Endothelial cell (in vitro differentiated cells): ENCODE data around the gene CCNB2. TPM values are rescaled to one million over a fixed set of nuclear protein-coding genes. Genes with fewer than 3 reads are reported as not detected.

ENCODE experiments used
- DNase-seq: peaks from one replicate; pipeline ENCODE4 v3.0.0; 2021; ENCODE audit warnings: low spot score
- H3K27ac Mint-ChIP-seq: one replicate; pipeline ENCODE4 v1.8.0; 2021; ENCODE audit warnings: mixed read lengths, inconsistent platforms; ENCODE audit not compliant: unreplicated experiment
- H3K27me3 Mint-ChIP-seq: one replicate; pipeline ENCODE4 v1.8.0; 2021; ENCODE audit warnings: mild to moderate bottlenecking, moderate library complexity, mixed read lengths, inconsistent platforms; ENCODE audit not compliant: unreplicated experiment
- H3K36me3 Mint-ChIP-seq: one replicate; pipeline ENCODE4 v1.8.0; 2021; ENCODE audit warnings: mild to moderate bottlenecking, low read depth, mixed read lengths, inconsistent platforms; ENCODE audit not compliant: unreplicated experiment
- H3K4me1 Mint-ChIP-seq: one replicate; pipeline ENCODE4 v1.8.0; 2021; ENCODE audit warnings: mild to moderate bottlenecking, mixed read lengths, inconsistent platforms; ENCODE audit not compliant: unreplicated experiment
- H3K4me3 Mint-ChIP-seq: one replicate; pipeline ENCODE4 v1.8.0; 2021; ENCODE audit warnings: mild to moderate bottlenecking, mixed read lengths, inconsistent platforms; ENCODE audit not compliant: unreplicated experiment
- H3K9me3 Mint-ChIP-seq: one replicate; pipeline ENCODE4 v1.8.0; 2021; ENCODE audit warnings: mixed read lengths, inconsistent platforms; ENCODE audit not compliant: unreplicated experiment
- total RNA-seq: library from RNA; stranded (reverse); fragmentation: NEBNext Ultra II Directional; extraction: Animal tissue kit (Norgen Biotek cat#: 25700); gene quantifications from one replicate; pipeline ENCODE4 v1.2.1, GENCODE V29; 2021; ENCODE audit not compliant: unreplicated experiment
- TF ChIP-seq, protein P1 (sequence below): fragments of 200-600 bp; sonication (generic); IDR thresholded peaks from one replicate; pipeline ENCODE4 v1.5.0; 2021; ENCODE audit warnings: antibody characterized with exemption; ENCODE audit not compliant: unreplicated experiment

CCNB2 gene
- total RNA-seq, 1 donor from 2014 or later: 16.5 TPM

DNA sequence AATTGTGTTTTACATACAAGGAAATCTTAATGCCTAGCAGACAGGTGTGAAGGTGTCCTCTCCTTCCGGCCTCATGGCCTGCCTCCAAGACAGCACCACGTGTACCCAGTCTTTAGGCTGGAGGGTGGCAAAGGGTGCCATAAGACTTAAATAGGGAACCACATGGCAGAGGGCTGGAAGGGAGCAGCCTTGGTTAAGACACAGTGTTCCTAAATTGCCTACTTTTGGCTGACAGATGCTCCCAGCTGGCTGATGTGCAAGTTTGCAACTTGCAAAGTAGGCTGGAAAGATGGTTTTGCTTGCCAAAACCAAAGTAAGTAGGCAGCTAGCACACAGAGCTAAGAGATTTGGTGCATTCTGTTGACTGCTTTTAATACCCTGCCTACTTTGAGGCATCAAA, 45.2 kb downstream of the CCNB2 start:
- Mint-ChIP-seq H3K27me3 (peaks cover 1% of the 10 kb centered on the region), H3K36me3 (peaks cover 58% of the 10 kb centered on the region), H3K4me1 (peaks cover 9% of the 10 kb centered on the region), H3K27ac (no peak overlapping the region), H3K9me3 (no peaks in the 10 kb centered on the region), H3K4me3 (no peak overlapping the region)
- TF ChIP-seq, protein P1, sequence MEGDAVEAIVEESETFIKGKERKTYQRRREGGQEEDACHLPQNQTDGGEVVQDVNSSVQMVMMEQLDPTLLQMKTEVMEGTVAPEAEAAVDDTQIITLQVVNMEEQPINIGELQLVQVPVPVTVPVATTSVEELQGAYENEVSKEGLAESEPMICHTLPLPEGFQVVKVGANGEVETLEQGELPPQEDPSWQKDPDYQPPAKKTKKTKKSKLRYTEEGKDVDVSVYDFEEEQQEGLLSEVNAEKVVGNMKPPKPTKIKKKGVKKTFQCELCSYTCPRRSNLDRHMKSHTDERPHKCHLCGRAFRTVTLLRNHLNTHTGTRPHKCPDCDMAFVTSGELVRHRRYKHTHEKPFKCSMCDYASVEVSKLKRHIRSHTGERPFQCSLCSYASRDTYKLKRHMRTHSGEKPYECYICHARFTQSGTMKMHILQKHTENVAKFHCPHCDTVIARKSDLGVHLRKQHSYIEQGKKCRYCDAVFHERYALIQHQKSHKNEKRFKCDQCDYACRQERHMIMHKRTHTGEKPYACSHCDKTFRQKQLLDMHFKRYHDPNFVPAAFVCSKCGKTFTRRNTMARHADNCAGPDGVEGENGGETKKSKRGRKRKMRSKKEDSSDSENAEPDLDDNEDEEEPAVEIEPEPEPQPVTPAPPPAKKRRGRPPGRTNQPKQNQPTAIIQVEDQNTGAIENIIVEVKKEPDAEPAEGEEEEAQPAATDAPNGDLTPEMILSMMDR: no peak
- DNase-seq: no peak

DNA sequence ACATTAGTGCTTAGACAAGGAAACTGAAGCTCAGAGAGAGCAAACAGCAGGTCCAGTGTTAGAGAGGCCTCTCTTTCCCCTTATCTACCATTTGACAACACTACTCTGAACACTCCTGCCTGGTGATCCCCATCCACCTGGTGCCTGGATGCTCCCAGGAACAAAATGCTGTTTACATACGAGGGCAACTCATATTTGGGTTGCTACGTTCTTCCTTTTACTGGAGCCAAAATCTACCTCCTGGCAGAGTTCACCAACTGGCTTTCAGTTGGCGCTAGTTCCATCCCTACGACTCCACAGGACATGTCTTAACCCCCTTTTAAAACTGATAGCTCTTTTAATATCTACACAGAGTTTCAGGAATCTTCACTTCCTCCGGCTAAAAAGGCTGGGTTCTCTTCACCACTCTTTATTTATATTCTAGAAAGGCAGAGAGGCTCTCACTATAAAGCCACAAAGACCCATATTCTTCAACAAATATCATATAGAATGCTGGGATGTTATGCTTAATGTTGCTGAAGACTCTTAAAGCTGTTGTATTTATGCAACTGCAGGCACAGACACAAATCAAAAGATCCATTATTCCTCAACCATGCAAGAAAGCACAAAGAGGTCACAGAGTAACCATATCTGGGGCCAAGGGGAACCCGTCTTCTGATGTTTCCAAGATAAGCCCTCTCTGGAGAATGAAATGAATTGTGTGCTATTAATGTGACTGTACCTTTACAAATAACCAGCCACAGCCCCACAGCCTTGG, 47.9 kb downstream of the CCNB2 start:
- Mint-ChIP-seq H3K4me3 (peak overlapping the region; percentile 65), H3K4me1 (peaks cover 9% of the 10 kb centered on the region), H3K9me3 (no peaks in the 10 kb centered on the region), H3K27me3 (no peaks in the 10 kb centered on the region), H3K27ac (peak overlapping the region; percentile 40), H3K36me3 (peaks cover 57% of the 10 kb centered on the region)
- TF ChIP-seq, protein P1: no peak
- DNase-seq: no peak

DNA sequence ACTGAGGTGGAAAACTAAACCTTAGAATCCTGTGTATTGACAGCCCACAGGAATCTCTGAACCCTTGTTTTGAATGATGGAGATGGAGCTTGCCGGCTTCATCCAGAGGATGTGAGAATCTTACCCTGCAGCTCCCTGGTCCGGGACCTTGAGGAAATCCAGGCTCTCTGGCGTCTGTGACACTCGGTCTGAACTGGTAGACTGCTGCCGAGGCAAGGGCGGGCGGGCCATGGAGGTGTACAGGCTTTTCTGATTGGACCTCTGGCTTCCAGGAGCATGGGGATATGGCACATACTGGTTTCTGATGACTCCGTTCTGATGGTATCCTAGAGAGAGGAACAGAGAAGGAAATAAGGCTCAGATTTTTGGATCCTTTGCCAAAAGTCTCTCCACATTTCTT, 48.5 kb downstream of the CCNB2 start:
- H3K27ac Mint-ChIP-seq: no peak overlapping the region
- DNase-seq: no peak
- peaks cover 7% of the 10 kb centered on the region for H3K4me1 Mint-ChIP-seq
- H3K27me3 Mint-ChIP-seq: no peaks in the 10 kb centered on the region
- peaks cover 55% of the 10 kb centered on the region for H3K36me3 Mint-ChIP-seq
- TF ChIP-seq, protein P1: no peak
- H3K9me3 Mint-ChIP-seq: no peaks in the 10 kb centered on the region
- H3K4me3 Mint-ChIP-seq: peak overlapping the region; percentile 42

DNA sequence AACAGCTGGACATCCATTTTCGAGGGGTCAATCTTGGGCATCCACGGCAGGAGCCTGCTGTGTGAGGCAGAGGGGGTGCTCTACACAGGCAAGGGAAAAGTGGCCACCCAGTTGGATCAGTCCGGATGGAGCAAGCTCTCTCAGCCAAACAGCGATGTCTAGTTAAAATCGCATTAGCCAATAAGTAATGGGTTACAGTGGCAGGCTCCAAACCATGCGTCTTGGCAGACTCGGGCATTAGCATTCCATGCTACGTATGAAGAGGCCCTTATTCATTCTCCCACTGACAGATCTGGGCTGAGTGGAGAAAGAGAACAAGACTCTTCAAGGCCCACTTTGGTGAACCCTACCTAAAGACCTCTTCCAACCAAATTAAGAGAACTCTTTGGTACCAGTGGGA, 49.3 kb downstream of the CCNB2 start:
- peaks cover 56% of the 10 kb centered on the region for H3K36me3 Mint-ChIP-seq
- H3K4me1 Mint-ChIP-seq: peaks cover 9% of the 10 kb centered on the region

DNA sequence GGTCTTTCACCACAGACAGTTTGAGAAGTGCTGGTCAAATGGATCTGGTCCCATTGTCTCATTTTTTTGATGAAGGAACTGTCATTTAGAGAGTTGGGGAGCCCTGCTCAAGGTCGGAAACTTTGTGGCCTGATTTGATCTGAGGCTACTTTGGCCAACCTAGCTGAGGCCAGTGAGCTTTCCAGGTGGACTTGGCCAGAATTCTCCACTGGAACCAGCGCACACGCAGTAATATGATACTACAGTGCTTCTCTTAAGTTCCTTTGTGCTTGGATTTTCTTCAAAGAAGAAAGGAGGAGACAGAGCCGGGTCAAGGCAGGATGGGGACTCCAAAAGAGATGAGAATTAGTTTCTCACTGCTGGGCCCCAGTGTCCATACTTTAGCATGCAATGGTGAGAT, 50.5 kb downstream of the CCNB2 start:
- TF ChIP-seq, protein P1: no peak
- Mint-ChIP-seq H3K36me3 (peaks cover 52% of the 10 kb centered on the region), H3K9me3 (no peaks in the 10 kb centered on the region), H3K27ac (no peak overlapping the region), H3K4me1 (peaks cover 8% of the 10 kb centered on the region), H3K4me3 (no peak overlapping the region), H3K27me3 (no peaks in the 10 kb centered on the region)
- DNase-seq: no peak

More for the DNA sequence above, 49.3 kb downstream of the CCNB2 start:
- no peak overlapping the region for H3K27ac Mint-ChIP-seq
- TF ChIP-seq, protein P1: no peak
- no peak overlapping the region for H3K4me3 Mint-ChIP-seq
- no peak for DNase-seq
- H3K9me3 Mint-ChIP-seq: no peaks in the 10 kb centered on the region
- no peaks in the 10 kb centered on the region for H3K27me3 Mint-ChIP-seq
